Type B pancreatic cell (in vitro differentiated cells): ENCODE data around the gene PAGE1. TPM values are rescaled to one million over a fixed set of nuclear protein-coding genes. Genes with fewer than 3 reads are reported as not detected.
"Not testable (repeated sequence)": the region's sequence is repeated elsewhere in the genome, so short reads cannot be mapped to it uniquely, and the experiment has no call there.

Experiments used
- DNase-seq: peaks from one replicate; pipeline ENCODE4 v3.0.0; 2021; ENCODE audit warnings: mixed read lengths; ENCODE audit not compliant: unreplicated experiment; ENCODE audit errors: extremely low spot score
- H3K27ac Mint-ChIP-seq: 2 replicates; pipeline ENCODE4 v1.8.0; 2021; ENCODE audit warnings: mild to moderate bottlenecking, mixed read lengths
- H3K27me3 Mint-ChIP-seq: 2 replicates; pipeline ENCODE4 v1.8.0; 2021; ENCODE audit warnings: mixed read lengths
- H3K36me3 Mint-ChIP-seq: 2 replicates; pipeline ENCODE4 v1.8.0; 2021; ENCODE audit warnings: mixed read lengths
- H3K4me1 Mint-ChIP-seq: one replicate; pipeline ENCODE4 v1.8.0; 2021; ENCODE audit warnings: mixed read lengths; ENCODE audit not compliant: unreplicated experiment
- H3K4me3 Mint-ChIP-seq: 2 replicates; pipeline ENCODE4 v1.8.0; 2021; ENCODE audit warnings: mild to moderate bottlenecking, mixed read lengths
- H3K9me3 Mint-ChIP-seq: 2 replicates; pipeline ENCODE4 v1.8.0; 2021; ENCODE audit warnings: mixed read lengths
- CTCF ChIP-seq: fragments of 200-600 bp; sonication (generic); conservative IDR thresholded peaks from 2 replicates; pipeline ENCODE4 v1.5.0; 2021; ENCODE audit warnings: antibody characterized with exemption, mild to moderate bottlenecking
- long read RNA-seq: library from polyadenylated mRNA; unstranded; transcript quantifications from one replicate; pipeline ENCODE4 v2.0.0, GENCODE V29; 2020
- total RNA-seq: library from RNA; stranded (reverse); gene quantifications from 2 replicates; pipeline ENCODE4 v1.2.1, GENCODE V29; 2021; ENCODE audit warnings: low replicate concordance

PAGE1 gene, protein sequence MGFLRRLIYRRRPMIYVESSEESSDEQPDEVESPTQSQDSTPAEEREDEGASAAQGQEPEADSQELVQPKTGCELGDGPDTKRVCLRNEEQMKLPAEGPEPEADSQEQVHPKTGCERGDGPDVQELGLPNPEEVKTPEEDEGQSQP
- total RNA-seq = not detected in 2 replicates
- long read RNA-seq = 0 reads

DNA sequence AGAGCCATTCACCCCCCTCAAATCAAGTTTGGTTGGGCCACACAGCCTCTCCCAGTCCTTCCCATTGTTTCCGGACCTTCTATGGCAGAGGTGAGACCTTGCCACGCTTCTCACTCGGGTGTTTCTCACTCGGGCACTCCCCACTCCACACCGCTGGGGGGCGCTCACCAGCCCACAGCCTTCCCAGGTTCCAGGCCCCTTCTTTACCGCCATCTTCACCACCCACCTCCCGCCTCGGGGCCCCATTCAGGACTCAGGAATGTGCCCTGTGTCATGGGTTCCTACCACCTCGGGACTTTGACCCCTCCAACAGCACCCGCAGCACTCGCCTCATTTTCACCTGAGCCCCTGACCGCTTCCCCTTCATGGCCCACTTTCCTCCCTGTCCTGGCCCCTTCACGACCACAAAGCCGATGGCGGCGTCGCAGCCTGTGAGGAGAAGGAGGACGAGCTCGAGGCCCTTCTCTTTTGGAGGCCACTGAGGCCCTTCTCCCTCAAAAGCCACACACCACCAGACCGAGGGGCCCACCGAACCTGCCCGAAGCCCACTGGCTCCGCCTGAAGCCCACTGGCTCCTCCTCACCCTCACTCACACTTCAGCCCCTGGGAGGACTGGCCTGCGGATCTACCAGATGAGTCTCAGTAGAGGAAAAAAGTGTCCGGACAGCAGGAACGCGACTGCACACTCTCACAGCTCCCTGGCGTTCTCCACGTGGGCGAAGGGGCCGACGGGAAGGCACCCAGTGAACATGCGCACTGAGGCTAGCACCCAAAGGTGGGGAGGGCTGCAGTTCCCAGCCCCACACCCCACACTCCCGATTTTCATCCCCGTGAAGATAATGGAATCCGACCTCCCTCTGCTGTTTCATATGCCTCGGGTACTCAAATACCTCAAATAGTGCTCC is at the start of gene PAGE1:
Gene PAGE1, minus strand, starts transcription at position 709 of the 905 bp plus-strand sequence. CDS start 1,214 bp downstream, outside the sequence.
- H3K4me3 Mint-ChIP-seq = no peak within 1 kb of the TSS

GRCh38 chrX:49741501-49741900 is 45.7 kb upstream of the PAGE1 start:
- not testable (repeated sequence) for DNase-seq

More for the DNA sequence above, at the start of gene PAGE1:
- Mint-ChIP-seq H3K4me1 (no peaks in the 10 kb centered on the region), H3K36me3 (no peaks in the 10 kb centered on the region), H3K27ac (no peak within 1 kb of the TSS), H3K27me3 (no peaks in the 10 kb centered on the region), H3K9me3 (no peaks in the 10 kb centered on the region)
- no peak for TF ChIP-seq CTCF
- DNase-seq = no peak

DNA sequence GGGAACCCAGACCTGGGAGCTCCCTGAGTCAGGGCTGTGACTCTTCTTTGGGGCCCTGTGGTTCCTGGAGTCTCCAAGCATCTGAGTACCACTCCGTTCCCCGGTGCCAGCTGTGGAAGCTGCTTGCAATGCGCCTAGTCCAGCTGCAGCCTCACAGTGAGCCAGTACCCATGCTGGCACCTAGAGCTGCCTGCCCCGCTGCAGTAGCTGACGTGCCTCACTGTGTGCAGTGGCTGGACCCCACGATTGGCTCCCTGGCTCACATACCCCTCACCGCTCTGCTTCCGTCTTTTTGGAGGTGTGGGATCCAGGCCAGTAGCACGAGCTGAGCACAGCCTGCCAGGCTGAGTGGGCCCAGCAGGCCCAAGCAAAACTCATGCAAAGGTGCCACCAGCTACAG is 32.1 kb upstream of the PAGE1 start:
- Mint-ChIP-seq H3K27ac (no peak overlapping the region), H3K27me3 (no peaks in the 10 kb centered on the region), H3K4me3 (no peak overlapping the region), H3K4me1 (no peaks in the 10 kb centered on the region), H3K9me3 (no peaks in the 10 kb centered on the region), H3K36me3 (no peaks in the 10 kb centered on the region)
- no peak for TF ChIP-seq CTCF
- DNase-seq = no peak

More at GRCh38 chrX:49741501-49741900, 45.7 kb upstream of the PAGE1 start:
- not testable (repeated sequence) for H3K36me3 Mint-ChIP-seq, H3K9me3 Mint-ChIP-seq, H3K27me3 Mint-ChIP-seq, H3K4me1 Mint-ChIP-seq, H3K27ac Mint-ChIP-seq, H3K4me3 Mint-ChIP-seq

DNA sequence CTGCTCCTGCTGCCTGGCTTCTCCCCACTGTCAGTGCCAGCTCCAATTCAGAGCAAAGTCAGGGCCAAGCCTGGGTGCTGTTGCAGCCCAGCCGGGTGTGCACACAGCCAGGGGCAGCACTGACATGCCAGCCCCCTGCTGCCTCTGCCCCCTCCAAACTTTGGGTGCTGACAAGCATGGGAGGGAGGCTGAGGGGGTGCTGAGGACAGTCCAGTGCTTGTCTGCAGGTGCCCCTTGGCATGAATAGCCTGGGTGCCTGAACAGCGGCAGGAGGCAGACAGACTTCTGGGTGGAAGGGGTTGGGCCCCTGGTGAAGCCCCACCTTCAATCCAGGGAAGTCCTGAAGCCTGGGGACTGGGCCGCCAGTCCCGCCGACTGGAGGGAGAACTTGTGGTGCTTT is 31.2 kb upstream of the PAGE1 start:
- TF ChIP-seq CTCF = no peak
- Mint-ChIP-seq H3K9me3 (no peaks in the 10 kb centered on the region), H3K27me3 (no peaks in the 10 kb centered on the region)

DNA sequence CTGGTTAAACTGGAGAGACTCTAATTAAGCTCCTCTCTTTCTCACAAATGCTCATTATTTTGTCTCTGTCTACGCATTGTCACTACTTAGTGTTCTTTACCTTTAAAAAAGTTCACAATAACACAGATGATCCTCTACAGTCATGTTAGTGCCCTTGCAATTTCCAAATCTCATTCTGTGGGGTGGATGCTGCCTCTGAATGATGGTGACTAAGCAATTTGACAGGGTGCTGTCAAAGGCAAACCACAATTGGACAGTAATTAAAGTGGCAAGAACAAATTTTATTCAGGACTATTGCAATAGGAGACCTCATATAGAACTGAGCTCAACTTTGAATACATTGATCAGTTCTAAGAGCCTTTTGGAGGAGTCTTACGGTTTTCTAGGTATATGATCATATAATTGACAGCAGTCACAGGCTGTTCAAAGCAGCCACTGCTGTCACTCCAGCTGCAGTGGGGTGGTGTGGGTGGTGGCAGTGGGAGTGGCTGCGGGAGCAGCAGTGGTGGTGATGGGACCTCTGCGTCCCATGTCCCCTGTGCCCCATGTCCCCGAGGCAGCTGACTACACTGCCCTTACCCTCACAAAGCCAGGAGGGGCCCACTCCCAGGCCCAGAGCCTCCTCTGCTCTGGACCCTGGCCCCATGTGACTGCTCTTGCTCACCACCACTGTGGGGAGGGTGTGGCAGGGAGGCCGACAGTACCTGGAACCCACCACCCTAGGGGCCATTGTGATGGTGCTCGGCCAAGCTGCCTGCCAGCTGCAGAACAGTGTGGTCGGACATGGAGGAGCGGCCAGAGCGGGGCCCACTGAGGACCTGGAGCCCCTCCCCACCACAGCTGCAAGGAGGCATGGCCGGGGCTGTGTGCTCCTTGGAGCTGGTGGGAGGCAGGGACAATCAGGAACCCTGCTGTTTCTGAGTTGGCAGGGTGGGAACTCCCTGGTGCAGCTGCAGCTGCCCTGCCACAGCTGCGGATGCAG is 30.4 kb upstream of the PAGE1 start:
- Mint-ChIP-seq H3K27me3 (no peaks in the 10 kb centered on the region), H3K27ac (no peak overlapping the region), H3K4me1 (no peaks in the 10 kb centered on the region), H3K4me3 (no peak overlapping the region), H3K9me3 (no peaks in the 10 kb centered on the region), H3K36me3 (no peaks in the 10 kb centered on the region)
- TF ChIP-seq CTCF = no peak
- no peak for DNase-seq

More for the DNA sequence above, 31.2 kb upstream of the PAGE1 start:
- Mint-ChIP-seq H3K4me3 (no peak overlapping the region), H3K36me3 (no peaks in the 10 kb centered on the region), H3K4me1 (no peaks in the 10 kb centered on the region), H3K27ac (no peak overlapping the region)
- no peak for DNase-seq
